Esophagus mucosa (tissue), 1 donor: ENCODE measurements around the gene DERL3. TPM values are rescaled to one million over a fixed set of nuclear protein-coding genes. Genes with fewer than 3 reads are reported as not detected.
"Not testable (repeated sequence)": the region's sequence is repeated elsewhere in the genome, so short reads cannot be mapped to it uniquely, and the experiment has no call there.

Experiments used
- ATAC-seq: fragments of 200-7000 bp; cut with Tn5 transposase; one replicate; pipeline ENCODE4 v1.9.1; 2020
- total RNA-seq: library from RNA; stranded (reverse); gene quantifications from one replicate; pipeline ENCODE4 v1.2.4, GENCODE V29; 2023
- donor health status: DM: yes; HTN: yes; CAD: no.

Gene DERL3
- 1.5 TPM for total RNA-seq

DNA sequence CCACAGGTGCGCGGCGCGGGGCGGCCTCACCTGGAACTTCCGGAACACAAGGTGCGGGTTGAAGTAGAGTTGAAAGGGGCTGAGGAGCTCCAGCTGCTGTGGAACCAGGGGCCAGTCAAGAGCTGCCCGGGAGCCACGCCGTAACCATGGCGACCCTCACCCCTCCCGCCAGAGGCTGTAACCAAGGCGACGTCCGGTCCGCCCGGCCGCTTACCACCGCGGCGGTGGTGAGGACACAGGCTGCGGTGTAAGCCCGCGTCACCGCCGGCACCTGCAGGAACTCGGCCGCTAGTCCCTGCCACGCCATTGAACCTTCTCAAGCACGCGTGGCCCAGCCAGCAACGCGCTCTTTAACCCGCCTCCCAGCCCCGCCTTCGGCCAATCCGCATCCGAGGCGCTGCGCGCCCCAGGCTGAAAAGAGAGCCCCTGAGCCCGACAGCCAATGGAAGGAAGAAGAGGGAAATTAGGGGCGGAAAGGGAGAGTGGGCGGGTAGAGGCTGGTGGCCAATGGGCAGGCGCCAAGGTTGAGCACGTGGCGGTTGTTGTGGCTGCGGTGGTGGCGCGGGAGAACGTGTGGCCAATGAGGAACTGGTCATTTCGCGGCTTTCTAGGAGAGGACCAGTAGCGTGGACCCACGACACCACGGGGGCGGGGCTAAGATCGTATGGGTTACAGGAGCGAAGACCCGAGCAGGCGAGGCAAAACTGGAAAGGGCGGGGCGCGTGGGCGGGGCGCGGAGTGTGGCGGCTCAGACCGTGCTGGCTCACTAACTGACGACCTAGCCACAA lies at the start of gene DERL3:
DERL3 (minus strand) TSS at position 326 of the 788 bp plus-strand sequence; CDS start at position 307, 19 bp downstream.
- ATAC-seq = peak; percentile 86

DNA sequence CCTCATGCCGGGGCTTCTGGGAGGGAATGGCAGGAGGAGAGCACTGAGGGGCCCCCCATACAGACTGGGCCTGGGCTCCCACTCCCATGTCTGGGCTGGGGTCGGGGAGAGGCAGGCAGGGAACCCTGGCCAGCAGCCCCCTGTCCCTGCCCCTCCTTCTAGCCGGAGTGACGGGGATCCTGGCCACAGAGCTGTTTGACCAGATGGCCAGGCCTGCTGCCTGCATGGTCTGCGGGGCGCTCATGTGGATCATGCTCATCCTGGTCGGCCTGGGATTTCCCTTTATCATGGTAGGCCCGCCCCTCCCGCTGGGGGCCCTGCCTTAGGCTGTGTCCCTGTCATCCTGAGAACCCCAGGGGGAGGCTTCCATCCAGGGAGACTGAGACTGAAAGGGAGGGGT lies 45.3 kb upstream of the DERL3 start:
- no peak for ATAC-seq

DNA sequence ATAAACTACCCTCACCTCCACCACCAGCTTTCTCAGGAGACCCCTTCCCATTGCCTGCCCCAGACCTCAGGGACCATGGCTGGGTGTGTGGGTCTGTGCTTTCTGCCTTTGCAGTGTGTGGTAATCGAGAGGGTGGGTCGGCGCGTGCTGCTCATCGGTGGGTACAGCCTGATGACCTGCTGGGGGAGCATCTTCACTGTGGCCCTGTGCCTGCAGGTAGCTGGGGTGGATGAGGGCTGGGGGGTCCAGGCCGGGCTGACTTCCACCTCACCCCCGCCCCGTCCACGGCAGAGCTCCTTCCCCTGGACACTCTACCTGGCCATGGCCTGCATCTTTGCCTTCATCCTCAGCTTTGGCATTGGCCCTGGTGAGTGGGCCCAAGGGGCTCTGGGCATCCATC lies 44.9 kb upstream of the DERL3 start:
- no peak for ATAC-seq

DNA sequence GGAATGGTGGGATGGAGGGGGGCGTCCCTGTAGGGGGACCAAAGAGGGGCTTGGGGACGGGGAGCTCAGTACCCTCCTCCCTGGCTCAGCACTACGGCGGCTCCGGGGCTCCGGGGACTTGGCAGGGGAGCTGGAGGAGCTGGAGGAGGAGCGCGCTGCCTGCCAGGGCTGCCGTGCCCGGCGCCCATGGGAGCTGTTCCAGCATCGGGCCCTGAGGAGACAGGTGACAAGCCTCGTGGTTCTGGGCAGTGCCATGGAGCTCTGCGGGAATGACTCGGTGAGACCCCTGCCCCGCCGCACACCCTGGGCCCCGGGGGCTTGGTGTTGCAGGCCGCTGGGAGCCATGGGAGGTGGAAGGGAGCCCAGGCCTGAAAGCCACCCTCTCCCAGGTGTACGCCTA lies 43.6 kb upstream of the DERL3 start:
- no peak for ATAC-seq

DNA sequence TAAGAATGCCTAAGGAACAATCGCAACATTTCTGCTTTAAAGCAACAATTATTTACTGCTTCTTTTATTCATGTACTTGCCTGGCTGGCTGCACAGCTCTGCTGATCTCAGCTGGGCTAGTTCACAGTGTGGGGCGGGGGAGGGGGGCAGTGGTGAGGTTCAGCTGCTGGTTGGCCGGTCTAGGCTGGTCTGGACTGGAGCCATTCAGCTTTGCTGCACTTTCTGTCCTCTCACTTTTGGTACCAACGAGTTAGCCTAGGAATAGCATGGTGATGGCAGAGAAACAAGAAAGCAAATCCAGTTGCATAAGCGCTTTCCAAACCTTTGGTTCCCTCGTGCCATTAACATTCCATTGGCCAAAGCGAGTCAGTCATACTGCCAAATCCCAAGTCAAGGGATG lies 39.4 kb upstream of the DERL3 start:
- ATAC-seq = no peak

DNA sequence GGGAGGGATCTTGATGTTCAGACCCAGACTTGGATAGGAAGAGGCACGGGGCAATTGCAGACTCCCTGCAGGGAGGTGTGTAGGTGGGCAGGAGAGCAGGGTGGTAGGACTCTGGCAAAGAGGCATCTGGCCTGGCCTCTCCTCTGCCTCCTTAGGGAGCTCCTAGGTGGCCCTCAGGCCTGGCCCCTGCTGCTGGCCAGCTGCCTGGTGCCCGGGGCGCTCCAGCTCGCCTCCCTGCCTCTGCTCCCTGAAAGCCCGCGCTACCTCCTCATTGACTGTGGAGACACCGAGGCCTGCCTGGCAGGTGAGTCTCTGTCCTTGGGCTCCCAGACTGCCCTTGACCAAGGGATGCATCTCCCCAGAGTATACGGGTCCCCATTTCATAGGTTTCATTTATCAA lies 38.8 kb upstream of the DERL3 start:
- ATAC-seq = no peak

DNA sequence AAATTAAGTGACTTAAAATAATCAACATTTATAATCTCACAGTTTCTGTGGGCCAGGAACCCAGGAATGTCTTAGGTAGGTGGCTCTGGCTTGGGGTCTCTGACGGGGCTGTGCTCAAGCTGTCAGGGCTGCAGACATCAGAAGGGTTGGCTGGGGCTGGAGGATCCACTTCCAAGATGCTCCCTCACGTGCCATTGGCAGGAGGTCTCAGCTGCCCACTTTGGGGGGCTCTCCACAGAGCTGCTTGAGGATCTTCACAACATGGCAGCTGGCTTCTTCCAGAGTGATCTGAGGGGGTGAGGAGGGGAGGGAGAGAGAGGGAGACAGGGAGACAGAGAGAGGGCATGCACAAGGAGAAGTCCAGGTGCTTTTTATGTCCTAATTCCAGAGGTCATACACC lies 37.0 kb upstream of the DERL3 start:
- ATAC-seq = no peak

DNA sequence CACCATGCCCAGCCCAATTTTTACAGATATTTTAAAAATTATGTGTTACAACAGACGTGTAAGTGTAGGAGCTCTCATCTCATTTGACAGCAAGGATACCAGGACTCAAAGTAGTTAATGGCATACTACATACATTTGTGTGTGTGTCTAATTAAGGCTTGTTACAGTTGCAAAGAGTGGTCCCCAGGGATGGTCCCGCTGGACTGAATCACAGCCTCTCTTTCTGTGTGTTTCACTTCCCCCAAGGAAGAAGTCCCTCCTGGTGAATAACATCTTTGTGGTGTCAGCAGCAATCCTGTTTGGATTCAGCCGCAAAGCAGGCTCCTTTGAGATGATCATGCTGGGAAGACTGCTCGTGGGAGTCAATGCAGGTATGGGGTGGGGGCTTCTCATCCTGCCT lies 36.1 kb upstream of the DERL3 start:
- no peak for ATAC-seq

DNA sequence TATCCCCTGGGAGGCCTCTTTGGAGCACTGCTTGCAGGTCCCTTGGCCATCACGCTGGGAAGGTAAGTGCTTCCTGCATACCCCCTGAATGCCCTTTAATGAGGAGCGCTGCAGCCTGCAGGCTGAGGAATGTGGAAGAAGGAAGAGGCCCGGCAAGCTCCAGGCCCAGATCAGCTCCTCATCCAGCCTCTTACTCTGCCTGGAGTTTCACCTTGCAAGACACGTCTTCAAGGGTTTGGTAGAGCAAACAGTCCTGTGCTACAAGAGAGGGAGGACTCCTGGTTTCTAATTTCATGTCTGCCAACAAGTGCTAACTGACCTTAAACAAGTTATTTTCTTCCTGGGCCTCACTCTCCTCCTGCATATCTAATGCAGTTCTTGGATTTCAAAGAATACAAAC lies 29.8 kb upstream of the DERL3 start:
- ATAC-seq = no peak

DNA sequence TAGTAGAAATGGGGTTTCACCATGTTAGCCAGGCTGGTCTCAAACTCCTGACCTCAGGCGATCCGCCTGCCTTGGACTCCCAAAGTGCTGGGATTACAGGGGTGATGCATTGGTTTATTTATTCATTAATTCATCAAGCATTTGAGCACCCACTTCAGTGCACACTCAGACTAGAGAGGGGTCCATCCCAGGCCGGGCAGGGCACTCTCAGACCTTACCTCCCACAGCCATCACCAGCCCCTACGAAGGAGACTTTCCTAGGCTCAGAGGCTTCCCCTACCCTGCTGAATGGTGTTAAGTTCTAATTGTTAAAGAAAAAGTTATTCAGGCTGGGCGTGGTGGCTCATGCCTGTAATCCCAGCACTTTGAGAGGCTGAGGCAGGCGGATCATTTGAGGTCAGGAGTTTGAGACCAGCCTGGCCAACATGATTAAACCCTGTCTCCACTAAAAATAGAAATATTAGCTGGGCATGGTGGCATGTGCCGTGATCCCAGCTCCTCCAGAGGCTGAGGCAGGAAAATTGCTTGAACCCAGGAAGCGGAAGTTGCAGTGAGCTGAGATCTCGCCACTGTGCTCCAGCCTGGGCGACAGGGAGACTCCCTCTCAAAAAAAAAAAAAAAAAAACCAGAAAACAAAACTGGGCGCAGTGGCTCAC lies 25.8 kb upstream of the DERL3 start:
- not testable (repeated sequence) for ATAC-seq

DNA sequence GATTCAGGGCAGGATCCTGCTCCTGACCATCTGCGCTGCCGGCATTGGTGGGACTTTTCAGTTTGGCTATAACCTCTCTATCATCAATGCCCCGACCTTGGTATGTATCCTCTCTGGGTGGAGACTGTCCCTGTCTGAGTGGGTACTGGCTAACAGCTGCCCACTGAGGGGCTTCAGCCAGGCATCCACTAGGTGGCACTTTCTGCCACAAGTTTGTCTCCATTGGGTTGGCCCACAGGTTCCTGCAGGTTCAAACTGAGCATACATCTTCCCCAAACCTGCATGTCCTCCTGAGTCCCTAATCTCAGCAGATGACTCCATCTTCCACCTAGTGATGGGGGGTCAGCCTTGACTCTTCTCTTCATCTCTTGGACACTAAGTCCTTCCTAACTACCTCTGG lies 23.3 kb upstream of the DERL3 start:
- no peak for ATAC-seq

DNA sequence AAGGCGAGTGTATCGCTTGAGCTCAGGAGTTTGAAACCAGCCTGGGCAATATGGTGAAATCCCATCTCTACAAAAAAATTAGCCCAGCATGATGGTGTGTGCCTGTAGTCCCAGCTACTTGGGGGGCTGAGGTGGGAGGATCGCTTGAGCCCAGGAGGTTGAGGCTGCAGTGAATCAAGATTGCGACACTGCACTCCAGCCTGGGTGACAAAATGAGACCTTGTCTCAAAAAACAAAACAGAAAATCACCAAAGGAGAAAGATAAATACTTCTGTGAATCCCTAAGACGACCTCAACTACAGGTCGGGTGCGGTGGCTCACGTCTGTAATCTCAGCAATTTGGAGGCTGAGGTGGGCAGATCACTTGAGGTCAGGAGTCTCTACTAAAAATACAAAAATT lies 21.4 kb upstream of the DERL3 start:
- ATAC-seq = not testable (repeated sequence)

DNA sequence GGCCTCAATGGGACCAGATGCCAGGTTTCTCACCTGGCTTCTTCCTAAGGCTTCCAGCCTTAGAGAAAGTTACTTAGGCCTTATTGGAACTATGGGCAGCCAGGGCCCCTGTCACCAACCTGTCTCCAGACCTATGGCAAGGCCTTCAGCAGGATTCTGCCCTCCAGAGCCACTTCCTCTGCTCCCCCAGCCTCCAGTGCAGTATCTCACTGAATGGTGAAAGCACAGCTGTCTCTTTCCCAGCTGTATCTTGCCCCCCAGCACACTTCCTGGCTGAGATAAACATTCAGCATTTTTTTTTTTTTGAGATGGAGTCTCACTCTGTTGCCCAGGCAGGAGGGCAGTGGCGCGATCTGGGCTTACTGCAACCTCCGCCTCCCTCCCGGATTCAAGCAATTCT lies 20.4 kb upstream of the DERL3 start:
- ATAC-seq = no peak

DNA sequence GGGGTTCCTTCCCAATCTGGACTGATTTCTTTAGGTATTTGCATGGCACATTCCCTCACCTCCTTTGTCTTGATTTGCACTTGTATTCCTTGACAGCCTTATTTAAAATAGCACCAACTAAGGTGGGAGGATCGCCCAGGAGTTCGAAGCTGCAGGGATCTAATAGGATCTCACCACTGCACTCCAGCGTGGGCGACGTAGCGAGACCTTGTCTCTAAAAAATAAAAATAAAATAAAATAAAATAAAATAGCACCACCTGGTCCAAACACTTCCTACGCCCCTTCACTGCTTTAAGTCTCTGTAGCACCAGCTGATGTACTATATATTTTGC lies 19.6 kb upstream of the DERL3 start:
- no peak for ATAC-seq

DNA sequence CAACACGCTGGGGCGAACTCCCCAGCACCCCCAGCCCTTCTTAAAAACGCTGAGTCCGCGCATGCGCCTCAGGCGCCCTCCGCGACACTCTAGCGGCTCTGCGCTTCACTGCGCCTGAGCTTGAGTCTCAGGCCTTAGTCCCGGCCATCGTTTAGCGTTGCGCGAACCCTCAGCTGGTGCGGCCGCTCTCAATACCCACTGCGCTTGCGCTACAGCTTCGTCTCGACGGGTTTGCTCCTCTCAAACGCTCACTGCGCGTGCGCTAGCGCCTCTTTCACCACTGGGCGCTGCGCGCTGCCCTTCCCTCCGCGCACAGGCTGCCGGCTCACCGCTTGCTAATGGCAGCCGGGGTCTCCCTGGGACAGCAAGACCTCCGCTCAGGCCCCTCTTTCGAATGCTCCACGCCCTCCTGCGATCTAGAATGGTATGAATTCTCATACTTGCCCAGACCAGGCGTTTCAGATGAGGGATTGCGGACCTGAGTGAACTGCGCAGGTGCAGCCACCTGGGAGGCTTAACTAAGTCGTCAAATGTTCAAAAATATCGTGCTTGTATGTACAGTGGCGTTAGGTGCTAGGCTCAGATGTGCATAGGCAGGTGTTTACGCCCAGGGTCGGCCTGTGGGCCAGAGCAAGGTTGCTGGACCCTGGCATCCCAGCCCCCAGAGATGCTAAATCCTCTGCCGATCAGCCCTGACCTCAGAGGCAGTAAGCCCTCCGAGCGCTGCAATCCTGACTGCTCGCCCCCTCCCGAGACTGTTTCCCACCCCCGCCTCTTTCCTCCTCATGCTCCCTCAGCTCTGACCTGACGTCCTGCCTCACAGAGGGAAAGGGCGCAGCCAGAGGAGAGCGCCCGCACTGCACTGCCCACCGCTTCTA lies 19.0 kb upstream of the DERL3 start, which contains the start of gene SLC2A11:
SLC2A11 (plus strand) TSS at position 270 of the 878 bp plus-strand sequence; CDS start at position 395, 125 bp downstream.
- peak; percentile 97 for ATAC-seq

DNA sequence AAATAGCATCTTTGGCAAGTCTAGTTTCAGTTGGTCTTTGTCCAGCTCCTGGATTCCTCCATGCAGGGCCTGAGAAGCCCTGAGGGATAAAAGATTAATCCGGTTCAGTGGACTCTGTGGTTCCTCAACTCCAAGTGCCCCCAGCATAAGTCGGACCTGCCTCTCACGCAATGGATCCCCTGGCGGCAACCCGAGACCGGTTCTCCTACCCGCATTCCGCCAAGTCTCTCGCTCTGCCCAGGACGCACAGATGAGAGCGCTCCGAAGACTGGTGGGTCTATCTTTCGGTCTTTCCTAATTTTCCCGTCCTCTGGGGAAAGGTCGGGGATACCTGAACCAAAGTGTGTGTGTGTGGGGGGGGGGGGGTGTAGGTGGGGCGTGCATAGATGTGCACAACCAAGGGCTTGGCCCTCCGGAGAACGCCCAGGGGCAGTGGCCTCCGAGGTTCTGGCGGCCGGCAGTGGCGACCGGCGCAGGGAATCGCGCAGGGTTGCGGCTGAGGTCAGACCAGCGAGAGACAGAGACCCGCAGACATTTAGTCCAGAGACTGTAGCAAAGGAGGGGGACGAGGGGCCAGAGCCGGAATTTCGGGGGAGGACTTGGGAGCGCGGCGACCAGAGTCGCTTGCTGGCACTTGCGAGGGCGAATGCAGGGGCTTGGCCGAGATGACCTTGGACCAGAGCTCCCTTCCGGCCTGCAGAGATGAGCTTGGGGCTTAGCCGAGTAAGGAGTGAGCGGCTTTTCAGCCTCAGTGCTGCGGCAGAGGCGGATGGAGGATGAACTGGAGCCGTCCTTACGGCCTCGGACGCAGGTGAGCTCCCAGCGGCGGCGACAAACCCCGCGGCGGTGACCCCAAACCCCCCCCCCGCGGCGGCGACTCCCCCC lies 18.2 kb upstream of the DERL3 start:
- ATAC-seq = peak; percentile 59

DNA sequence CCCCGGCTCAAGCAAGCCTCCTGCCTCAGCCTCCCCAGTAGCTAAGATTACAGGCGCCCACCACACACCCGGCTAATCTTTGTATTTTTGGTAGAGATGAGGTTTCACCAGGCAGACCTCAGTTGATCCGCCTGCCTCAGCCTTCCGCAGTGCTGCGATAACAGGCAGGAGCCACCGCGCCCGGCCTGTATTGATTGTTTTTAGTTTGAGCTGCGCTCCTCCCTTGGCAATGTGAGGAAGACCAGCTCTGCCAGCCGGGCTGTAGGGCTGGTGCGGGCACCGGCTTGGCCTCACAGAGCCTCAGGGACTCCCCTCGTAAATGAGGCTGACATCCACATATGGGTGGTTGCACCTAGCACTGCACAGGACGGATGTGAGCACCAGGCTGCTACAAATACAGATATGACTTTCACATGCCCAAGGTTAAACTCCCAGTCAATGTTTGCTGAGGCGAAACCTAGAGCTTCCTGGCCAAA lies 11.4 kb upstream of the DERL3 start:
- no peak for ATAC-seq

DNA sequence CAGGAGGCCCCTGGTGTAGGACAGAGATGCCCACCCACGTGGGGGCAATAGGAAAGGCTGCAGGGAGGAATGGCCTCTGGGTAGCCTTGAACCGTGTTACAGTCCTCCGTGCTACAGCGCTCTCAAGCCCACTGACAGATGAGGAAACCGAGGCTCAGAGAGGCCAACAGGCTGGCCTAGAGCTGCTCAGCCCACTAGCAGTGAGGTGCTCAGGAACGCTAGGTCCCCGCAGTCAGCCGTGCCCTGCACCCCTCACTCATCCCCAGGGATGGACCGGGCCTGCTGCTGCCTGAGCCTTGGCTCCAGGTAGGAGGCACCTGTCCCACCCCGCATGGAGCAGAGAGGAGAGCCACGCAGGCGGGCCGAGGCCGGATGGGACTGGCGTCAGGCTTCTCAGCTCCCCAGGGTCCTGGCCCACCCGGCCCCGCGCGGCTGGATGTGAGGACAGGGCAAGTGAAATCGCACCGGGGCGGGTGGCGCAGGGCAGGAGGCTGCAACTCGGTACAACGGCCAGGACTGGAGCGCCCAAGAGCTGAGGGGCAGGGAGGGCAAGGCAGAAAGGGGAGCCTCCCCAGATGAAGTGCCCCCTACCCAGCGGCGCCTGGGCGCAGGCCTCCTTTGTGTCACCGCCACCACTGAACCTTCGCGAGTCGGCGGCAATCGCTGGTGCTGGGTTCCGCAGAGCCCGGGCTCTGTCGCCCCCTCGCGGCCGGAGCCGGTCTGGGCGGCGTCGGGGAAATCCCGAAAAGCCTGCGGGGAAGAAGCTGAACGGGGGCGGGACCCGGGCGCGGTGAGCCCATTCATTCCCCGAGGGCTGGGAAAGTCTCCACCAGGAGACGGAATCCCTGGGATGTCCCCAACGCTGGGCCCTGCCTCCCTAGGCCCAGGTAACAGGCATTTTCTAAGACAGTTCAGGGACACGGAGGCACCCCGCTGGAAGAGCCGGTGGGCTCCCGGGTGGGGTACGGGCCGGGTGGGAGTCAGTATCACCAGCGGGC lies 10.5 kb upstream of the DERL3 start:
- ATAC-seq = peak; percentile 74

DNA sequence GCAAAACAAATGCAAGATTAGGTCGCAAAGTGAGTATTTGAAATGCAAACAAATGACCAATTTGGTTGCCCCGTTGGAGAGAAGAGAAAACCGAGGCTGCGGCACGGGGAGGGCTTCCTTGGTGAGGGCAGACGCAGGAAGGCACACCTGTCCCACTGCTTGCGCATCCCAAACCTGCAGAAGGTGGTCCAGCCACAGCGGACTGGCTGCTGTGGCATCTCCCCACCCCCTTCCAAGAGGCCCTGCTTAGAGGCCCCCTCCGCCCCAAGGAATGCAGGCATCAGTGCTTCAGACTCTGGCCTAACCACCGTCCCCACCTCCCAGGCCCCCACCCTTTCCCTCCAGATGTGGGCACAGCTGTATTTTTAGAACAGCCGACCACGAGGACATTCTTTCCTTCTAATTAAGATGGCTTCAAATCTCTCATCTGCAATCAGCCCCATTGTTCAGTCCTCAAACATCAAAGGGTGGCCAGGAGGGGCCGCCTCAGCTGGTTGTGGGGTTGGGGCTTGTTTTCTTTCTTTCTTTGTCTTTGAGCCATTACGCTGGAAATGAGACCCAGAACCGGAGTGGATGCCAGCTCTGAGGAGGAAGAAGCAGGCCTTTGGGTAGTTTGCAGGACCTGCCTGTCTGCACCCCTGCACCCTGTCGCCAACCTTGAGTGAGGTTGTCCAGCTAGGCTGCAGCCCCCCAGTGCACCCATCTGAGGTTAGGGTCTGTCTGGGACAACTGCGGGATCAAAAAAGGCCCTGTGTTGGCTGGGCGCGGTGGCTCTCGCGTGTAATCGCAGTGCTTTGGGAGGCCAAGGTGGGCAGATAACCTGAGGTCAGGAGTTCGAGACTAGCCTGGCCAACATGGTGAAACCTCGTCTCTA lies 9.4 kb upstream of the DERL3 start:
- no peak for ATAC-seq
